ENCODE results near the gene NDUFB10. TPM values are rescaled to one million over a fixed set of nuclear protein-coding genes. Genes with fewer than 3 reads are reported as not detected.
"Not testable (repeated sequence)": the region's sequence is repeated elsewhere in the genome, so short reads cannot be mapped to it uniquely, and the experiment has no call there.

Gene NDUFB10
- total and polyA plus RNA-seq, 9 donors = 95.4 to 162 (median 132) TPM

DNA sequence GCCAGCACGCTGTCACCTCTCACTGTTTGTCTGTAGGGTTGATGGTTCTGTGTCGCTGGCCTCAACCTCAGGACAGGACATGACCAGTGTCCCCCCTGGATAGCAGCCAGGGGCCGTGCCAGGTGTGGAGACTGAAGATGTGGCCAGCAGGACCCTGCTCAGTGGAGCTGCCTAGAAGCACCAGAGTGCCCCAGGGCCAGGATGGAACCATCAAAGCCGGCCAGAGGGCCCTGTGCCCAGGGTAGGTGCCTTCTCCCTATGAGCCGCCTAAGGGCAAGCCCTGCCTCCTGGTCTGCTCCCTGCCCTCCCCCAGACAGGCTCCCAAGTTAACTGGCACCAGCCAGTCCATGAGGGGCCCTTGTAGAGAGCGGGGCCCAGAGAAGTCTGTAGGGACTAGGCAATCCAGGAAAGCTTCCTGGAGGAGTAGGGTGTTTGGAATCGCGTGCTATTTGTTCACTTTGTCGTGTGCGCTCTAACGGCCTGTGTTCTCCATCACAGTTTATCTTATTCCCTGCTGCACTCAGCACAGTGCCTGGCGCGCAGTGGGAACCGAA, 546 bp upstream of the NDUFB10 start:
- H3K4me1 ChIP-seq (ENCODE audit: control insufficient read depth, insufficient read depth, low read length) = peaks cover 44% of the 10 kb centered on the region
- H3K4me3 ChIP-seq (ENCODE audit: low read length) = peak overlapping the region; percentile 15
- H3K27ac ChIP-seq (ENCODE audit: low read length) = peak overlapping the region; percentile 59
- no peaks in the 10 kb centered on the region for H3K27me3 ChIP-seq (ENCODE audit: control insufficient read depth, insufficient read depth, low read length)
- no peaks in the 10 kb centered on the region for H3K9me3 ChIP-seq (replicated peaks; ENCODE audit: control insufficient read depth, low read depth, low read length)
- 29% methylated on average over 11 of the region's 14 CpGs for WGBS (ENCODE audit: insufficient coverage)
- no peak for DNase-seq
- peaks cover 27% of the 10 kb centered on the region for H3K36me3 ChIP-seq (ENCODE audit: control insufficient read depth, insufficient read depth, low read length)

DNA sequence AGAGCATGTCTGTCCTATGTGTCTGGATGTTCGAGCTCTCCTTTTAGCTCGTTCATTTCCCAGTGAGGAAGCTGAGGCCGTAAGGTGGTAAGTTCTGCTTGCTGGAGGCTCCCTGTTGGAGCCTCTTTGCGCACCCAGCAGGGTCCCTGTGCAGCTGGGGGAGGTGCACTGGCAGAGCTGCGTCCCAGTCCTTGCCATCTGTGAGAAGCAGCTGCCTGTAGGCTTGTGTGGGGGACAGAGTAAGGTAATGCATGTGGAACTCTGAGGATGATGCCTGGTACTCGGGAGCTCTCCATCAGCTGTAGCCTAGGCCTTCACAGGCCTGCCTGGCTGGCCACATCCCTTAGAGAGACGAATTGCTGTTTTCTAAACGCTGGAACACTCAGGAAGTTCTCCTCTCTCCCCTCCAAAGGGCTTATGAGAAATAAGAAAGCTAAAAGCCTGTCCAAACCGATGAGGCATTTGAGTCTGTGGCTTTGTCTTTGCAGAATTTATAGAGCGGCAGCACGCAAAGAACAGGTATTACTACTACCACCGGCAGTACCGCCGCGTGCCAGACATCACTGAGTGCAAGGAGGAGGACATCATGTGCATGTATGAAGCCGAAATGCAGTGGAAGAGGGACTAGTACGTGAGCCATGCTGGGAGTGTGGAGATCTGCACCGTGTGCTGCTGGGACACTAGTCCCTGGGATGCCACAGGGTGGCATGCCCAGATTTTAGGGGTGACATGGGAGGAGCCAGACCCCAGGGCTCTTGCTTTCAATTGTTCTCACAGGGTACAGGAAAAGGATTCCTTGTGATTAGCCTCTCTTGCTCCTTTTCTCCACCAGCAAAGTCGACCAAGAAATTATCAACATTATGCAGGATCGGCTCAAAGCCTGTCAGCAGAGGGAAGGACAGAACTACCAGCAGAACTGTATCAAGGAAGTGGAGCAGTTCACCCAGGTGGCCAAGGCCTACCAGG, 1.6 kb downstream of the NDUFB10 start:
- peaks cover 41% of the 10 kb centered on the region for H3K4me1 ChIP-seq (ENCODE audit: control insufficient read depth, insufficient read depth, low read length)
- WGBS (ENCODE audit: insufficient coverage) = 49% methylated on average over 16 of the region's 20 CpGs
- peaks cover 32% of the 10 kb centered on the region for H3K36me3 ChIP-seq (ENCODE audit: control insufficient read depth, insufficient read depth, low read length)
- no peak for DNase-seq
- no peaks in the 10 kb centered on the region for H3K9me3 ChIP-seq (replicated peaks; ENCODE audit: control insufficient read depth, low read depth, low read length)
- H3K27ac ChIP-seq (ENCODE audit: low read length) = no peak overlapping the region
- H3K27me3 ChIP-seq (ENCODE audit: control insufficient read depth, insufficient read depth, low read length) = no peaks in the 10 kb centered on the region
- H3K4me3 ChIP-seq (ENCODE audit: low read length) = peak overlapping the region; percentile 0

DNA sequence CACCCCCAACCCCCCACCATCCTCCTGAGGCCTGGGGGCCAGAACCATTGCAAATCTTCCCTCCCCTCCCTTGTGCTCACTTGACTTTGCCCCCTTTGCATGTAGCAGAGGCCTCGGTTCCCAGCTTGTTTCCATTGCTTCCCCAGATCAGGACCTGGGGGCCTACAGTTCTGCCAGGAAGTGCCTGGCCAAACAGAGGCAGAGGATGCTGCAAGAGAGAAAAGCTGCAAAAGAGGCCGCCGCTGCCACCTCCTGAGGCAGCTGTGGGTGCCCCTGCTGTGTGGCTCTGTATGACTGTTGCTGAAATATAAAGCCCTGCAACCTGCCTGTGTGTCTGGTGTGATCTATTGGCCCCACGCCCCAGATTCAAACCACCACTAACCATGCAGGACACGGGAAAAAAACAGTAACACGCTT, 2.3 kb downstream of the NDUFB10 start:
- Histone ChIP-seq H3K4me3 (ENCODE audit: low read length) (no peak overlapping the region), H3K36me3 (ENCODE audit: control insufficient read depth, insufficient read depth, low read length) (peaks cover 33% of the 10 kb centered on the region), H3K27me3 (ENCODE audit: control insufficient read depth, insufficient read depth, low read length) (no peaks in the 10 kb centered on the region), H3K4me1 (ENCODE audit: control insufficient read depth, insufficient read depth, low read length) (peaks cover 42% of the 10 kb centered on the region), H3K27ac (ENCODE audit: low read length) (no peak overlapping the region), H3K9me3 (replicated peaks; ENCODE audit: control insufficient read depth, low read depth, low read length) (no peaks in the 10 kb centered on the region)
- no peak for DNase-seq
- WGBS (ENCODE audit: insufficient coverage) = 50% methylated on average over 3 of the region's 6 CpGs

GRCh38 chr16:1962161-1963153, 3.1 kb downstream of the NDUFB10 start:
- H3K27me3 ChIP-seq (ENCODE audit: control insufficient read depth, insufficient read depth, low read length); H3K27ac ChIP-seq (ENCODE audit: low read length); H3K9me3 ChIP-seq (replicated peaks; ENCODE audit: control insufficient read depth, low read depth, low read length); DNase-seq; H3K4me3 ChIP-seq (ENCODE audit: low read length): not testable (repeated sequence)
- H3K36me3 ChIP-seq (ENCODE audit: control insufficient read depth, insufficient read depth, low read length) = peaks cover 33% of the 10 kb centered on the region
- H3K4me1 ChIP-seq (ENCODE audit: control insufficient read depth, insufficient read depth, low read length) = peaks cover 42% of the 10 kb centered on the region
- 80% methylated on average over 13 of the region's 37 CpGs for whole genome bisulfite sequencing (ENCODE audit: insufficient coverage)

GRCh38 chr16:1963806-1964505, 4.6 kb downstream of the NDUFB10 start:
- no peaks in the 10 kb centered on the region for H3K27me3 ChIP-seq (ENCODE audit: control insufficient read depth, insufficient read depth, low read length)
- peak; percentile 50 for DNase-seq
- H3K4me3 ChIP-seq (ENCODE audit: low read length) = peak overlapping the region; percentile 93
- peaks cover 33% of the 10 kb centered on the region for H3K36me3 ChIP-seq (ENCODE audit: control insufficient read depth, insufficient read depth, low read length)
- H3K9me3 ChIP-seq (replicated peaks; ENCODE audit: control insufficient read depth, low read depth, low read length) = no peaks in the 10 kb centered on the region
- H3K27ac ChIP-seq (ENCODE audit: low read length) = peak overlapping the region; percentile 96
- peaks cover 38% of the 10 kb centered on the region for H3K4me1 ChIP-seq (ENCODE audit: control insufficient read depth, insufficient read depth, low read length)
- WGBS (ENCODE audit: insufficient coverage) = 5% methylated on average over 29 of the region's 44 CpGs

DNA sequence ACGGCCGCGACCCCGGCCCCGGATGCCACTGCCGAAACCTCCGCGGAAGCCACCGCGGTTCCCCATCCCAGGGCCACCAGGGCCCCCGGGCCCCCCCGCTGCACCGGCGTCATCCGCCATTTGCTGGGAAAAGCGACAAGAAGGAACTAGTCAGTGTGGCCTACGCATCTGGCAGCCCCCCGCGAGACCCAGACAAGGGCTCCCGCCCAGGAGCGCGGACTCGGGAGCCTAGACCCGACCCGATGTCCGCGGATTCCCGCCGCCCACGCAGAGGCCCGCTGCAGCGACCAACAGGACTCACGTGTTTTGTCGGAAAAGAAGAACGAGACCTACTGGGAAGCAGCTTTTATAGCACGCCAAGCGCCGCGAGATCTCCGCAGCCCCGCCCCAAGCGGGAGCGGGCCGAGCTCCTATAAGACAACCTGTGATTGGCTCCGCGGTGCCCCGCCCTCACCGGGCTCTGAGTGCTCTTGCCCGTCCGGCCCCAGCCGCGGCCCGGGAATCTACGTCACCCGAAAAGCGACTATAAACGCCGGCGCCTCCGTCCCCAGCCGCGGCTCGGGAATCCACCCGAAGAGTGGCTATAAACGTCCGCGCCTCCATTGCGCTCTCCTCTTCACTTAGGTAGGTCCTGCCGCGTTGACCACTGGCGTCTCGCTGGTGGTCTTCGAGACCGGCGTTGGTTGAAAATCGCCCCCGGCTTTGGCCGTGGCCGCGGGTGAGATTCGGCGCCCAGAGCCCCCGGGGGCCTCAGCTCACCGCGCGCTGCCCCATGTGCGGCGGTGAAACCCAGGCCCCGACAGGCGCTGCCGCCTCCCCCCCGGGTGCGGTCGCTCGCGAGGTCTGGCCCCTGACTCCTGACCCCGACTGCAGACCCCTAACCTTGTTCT, 5.4 kb downstream of the NDUFB10 start, which contains the start of gene RPS2:
Gene RPS2, minus strand, starts transcription at position 321 of the 890 bp plus-strand sequence. Its CDS starts 201 bp downstream, at position 120.
- Histone ChIP-seq H3K36me3 (ENCODE audit: control insufficient read depth, insufficient read depth, low read length) (peaks cover 33% of the 10 kb centered on the region), H3K4me3 (ENCODE audit: low read length) (peak within 1 kb of the TSS; percentile 93), H3K9me3 (replicated peaks; ENCODE audit: control insufficient read depth, low read depth, low read length) (no peaks in the 10 kb centered on the region), H3K27me3 (ENCODE audit: control insufficient read depth, insufficient read depth, low read length) (no peaks in the 10 kb centered on the region), H3K27ac (ENCODE audit: low read length) (peak within 1 kb of the TSS; percentile 97), H3K4me1 (ENCODE audit: control insufficient read depth, insufficient read depth, low read length) (peaks cover 36% of the 10 kb centered on the region)
- WGBS (ENCODE audit: insufficient coverage) = 0% methylated on average over 92 of the region's 97 CpGs
- peak; percentile 99 for DNase-seq

GRCh38 chr16:1965396-1966001, 6.2 kb downstream of the NDUFB10 start:
- H3K27ac ChIP-seq (ENCODE audit: low read length) = peak overlapping the region; percentile 97
- DNase-seq = no peak
- H3K4me1 ChIP-seq (ENCODE audit: control insufficient read depth, insufficient read depth, low read length) = peaks cover 30% of the 10 kb centered on the region
- peak overlapping the region; percentile 93 for H3K4me3 ChIP-seq (ENCODE audit: low read length)
- no peaks in the 10 kb centered on the region for H3K9me3 ChIP-seq (replicated peaks; ENCODE audit: control insufficient read depth, low read depth, low read length)
- 19% methylated on average over 24 of the region's 24 CpGs for WGBS (ENCODE audit: insufficient coverage)
- H3K27me3 ChIP-seq (ENCODE audit: control insufficient read depth, insufficient read depth, low read length) = no peaks in the 10 kb centered on the region
- H3K36me3 ChIP-seq (ENCODE audit: control insufficient read depth, insufficient read depth, low read length) = peaks cover 32% of the 10 kb centered on the region

DNA sequence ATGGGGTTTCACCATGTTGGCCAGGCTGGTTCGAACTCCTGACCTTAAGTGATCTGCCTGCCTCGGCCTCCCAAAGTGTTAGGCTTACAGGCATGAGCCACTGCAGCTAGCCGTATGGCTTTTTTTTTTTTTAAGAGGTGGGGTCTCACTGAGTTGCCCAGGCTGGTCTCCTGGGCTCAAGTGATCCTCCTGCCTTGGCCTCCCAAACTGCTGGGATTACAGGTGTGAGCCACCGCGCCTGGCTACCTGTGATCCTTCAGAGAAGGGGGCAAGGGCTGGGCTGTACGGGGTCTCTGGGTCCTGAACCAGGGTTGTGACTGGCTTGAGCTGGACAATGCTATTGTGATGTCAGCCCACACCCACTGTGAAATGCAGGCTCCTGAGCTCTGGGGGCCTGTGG, 7.1 kb downstream of the NDUFB10 start, which contains the start of gene RNF151:
Gene RNF151, plus strand, starts transcription at position 397 of the 400 bp plus-strand sequence. CDS start 26 bp downstream, outside the sequence.
- peak within 1 kb of the TSS; percentile 93 for H3K4me3 ChIP-seq (ENCODE audit: low read length)
- DNase-seq = no peak
- peaks cover 29% of the 10 kb centered on the region for H3K4me1 ChIP-seq (ENCODE audit: control insufficient read depth, insufficient read depth, low read length)
- 92% methylated on average over 4 of the region's 6 CpGs for WGBS (ENCODE audit: insufficient coverage)
- no peaks in the 10 kb centered on the region for H3K9me3 ChIP-seq (replicated peaks; ENCODE audit: control insufficient read depth, low read depth, low read length)
- no peaks in the 10 kb centered on the region for H3K27me3 ChIP-seq (ENCODE audit: control insufficient read depth, insufficient read depth, low read length)
- peak within 1 kb of the TSS; percentile 97 for H3K27ac ChIP-seq (ENCODE audit: low read length)
- H3K36me3 ChIP-seq (ENCODE audit: control insufficient read depth, insufficient read depth, low read length) = peaks cover 24% of the 10 kb centered on the region

All from muscle of leg (tissue), 11 donors.